ENCODE data around the gene CFAP20. TPM values are rescaled to one million over a fixed set of nuclear protein-coding genes. Genes with fewer than 3 reads are reported as not detected.
"Not testable (repeated sequence)": the region's sequence is repeated elsewhere in the genome, so short reads cannot be mapped to it uniquely, and the experiment has no call there.

CFAP20 gene
- total and polyA plus RNA-seq, 2 experiments from 2014 or later = 61.1 to 81.7 TPM

- no peak for TF ChIP-seq CTCF (conservative IDR thresholded peaks at IDR 0.05; ENCODE audit: low read depth in 2 of 2)
Observed at GRCh38 chr16:58076514-58076913, 52.7 kb downstream of the CFAP20 start (continued).

GRCh38 chr16:58074657-58075056 lies 54.5 kb downstream of the CFAP20 start:
- peaks cover 6% of the 10 kb centered on the region; the same call in 1 of the 3 replicates for H3K36me3 Mint-ChIP-seq (ENCODE audit: low read depth)

GRCh38 chr16:58073086-58073485 lies 56.1 kb downstream of the CFAP20 start:
- not testable (repeated sequence) for H3K27ac Mint-ChIP-seq; H3K36me3 Mint-ChIP-seq (ENCODE audit: low read depth); H3K27me3 Mint-ChIP-seq (ENCODE audit: insufficient read depth, low read depth, poor library complexity); H3K79me2 ChIP-seq (replicated peaks; ENCODE audit: insufficient read depth); ATAC-seq; H3K4me1 Mint-ChIP-seq; H3K9me2 ChIP-seq (ENCODE audit: insufficient read depth); H3K4me3 Mint-ChIP-seq; H3K27ac ChIP-seq (ENCODE audit: low read depth); H3K4me2 ChIP-seq; H3K36me3 ChIP-seq (ENCODE audit: insufficient read depth); H3K4me3 ChIP-seq; H2AFZ ChIP-seq; H4K20me1 ChIP-seq (replicated peaks; ENCODE audit: insufficient read depth); H3K27me3 ChIP-seq (ENCODE audit: insufficient read depth); DNase-seq (ENCODE audit: low spot score); H3F3A ChIP-seq (replicated peaks; ENCODE audit: low read depth); H3K4me1 ChIP-seq (ENCODE audit: insufficient read depth)
- peaks cover 24% of the 10 kb centered on the region for H3K9me3 Mint-ChIP-seq

More at GRCh38 chr16:58074657-58075056, 54.5 kb downstream of the CFAP20 start:
- no peak overlapping the region for H3K27ac ChIP-seq (ENCODE audit: low read depth)
- Mint-ChIP-seq H3K4me3 (no peak overlapping the region), H3K27ac (no peak overlapping the region), H3K4me1 (no peaks in the 10 kb centered on the region), H3K9me3 (peaks cover 24% of the 10 kb centered on the region), H3K27me3 (ENCODE audit: insufficient read depth, low read depth, poor library complexity) (peaks cover 8% of the 10 kb centered on the region)
- H3K4me1 ChIP-seq (ENCODE audit: insufficient read depth) = no peaks in the 10 kb centered on the region
- H3F3A ChIP-seq (replicated peaks; ENCODE audit: low read depth) = no peaks in the 10 kb centered on the region
- no peak for DNase-seq (ENCODE audit: low spot score)
- H3K27me3 ChIP-seq (ENCODE audit: insufficient read depth) = no peaks in the 10 kb centered on the region
- H3K79me2 ChIP-seq (replicated peaks; ENCODE audit: insufficient read depth) = no peaks in the 10 kb centered on the region
- no peak overlapping the region for H3K4me2 ChIP-seq
- no peak for TF ChIP-seq ZNF114 (CRISPR knock-in tag; IDR thresholded peaks at IDR 0.05)
- no peak for TF ChIP-seq JUNB (IDR thresholded peaks at IDR 0.05; ENCODE audit: unreplicated experiment)
- TF ChIP-seq CREB1 (CRISPR knock-in tag; IDR thresholded peaks at IDR 0.05; ENCODE audit: low read depth) = no peak
- no peak for TF ChIP-seq REST (IDR thresholded peaks at IDR 0.05; ENCODE audit: unreplicated experiment)
- TF ChIP-seq ETS1 (IDR thresholded peaks at IDR 0.05) = no peak
- TF ChIP-seq EZH2 (IDR thresholded peaks at IDR 0.05; ENCODE audit: low read depth, unreplicated experiment) = no peak
- TF ChIP-seq ZNF331 (CRISPR knock-in tag; IDR thresholded peaks at IDR 0.05; ENCODE audit: low read depth) = no peak
- TF ChIP-seq NANOG (IDR thresholded peaks at IDR 0.05; ENCODE audit: borderline replicate concordance) = no peak
- no peak for TF ChIP-seq STAT1 (IDR thresholded peaks at IDR 0.05; ENCODE audit: unreplicated experiment)
- no peaks in the 10 kb centered on the region for H3K9me2 ChIP-seq (ENCODE audit: insufficient read depth)
- H2AFZ ChIP-seq = no peak overlapping the region
- no peak for ATAC-seq
- no peak overlapping the region for H3K4me3 ChIP-seq
- no peaks in the 10 kb centered on the region for H3K36me3 ChIP-seq (ENCODE audit: insufficient read depth)
- H4K20me1 ChIP-seq (replicated peaks; ENCODE audit: insufficient read depth) = no peaks in the 10 kb centered on the region

GRCh38 chr16:58072134-58072533 lies 57.0 kb downstream of the CFAP20 start:
- not testable (repeated sequence) for H3F3A ChIP-seq (replicated peaks; ENCODE audit: low read depth); H4K20me1 ChIP-seq (replicated peaks; ENCODE audit: insufficient read depth); H3K27me3 ChIP-seq (ENCODE audit: insufficient read depth); H3K9me2 ChIP-seq (ENCODE audit: insufficient read depth); H3K27ac ChIP-seq (ENCODE audit: low read depth); H3K4me1 ChIP-seq (ENCODE audit: insufficient read depth); H3K36me3 Mint-ChIP-seq (ENCODE audit: low read depth); ATAC-seq; H3K4me3 ChIP-seq; H3K4me2 ChIP-seq; H3K4me3 Mint-ChIP-seq; H3K79me2 ChIP-seq (replicated peaks; ENCODE audit: insufficient read depth); H3K36me3 ChIP-seq (ENCODE audit: insufficient read depth); H3K27ac Mint-ChIP-seq; DNase-seq (ENCODE audit: low spot score); H3K4me1 Mint-ChIP-seq; H2AFZ ChIP-seq; H3K27me3 Mint-ChIP-seq (ENCODE audit: insufficient read depth, low read depth, poor library complexity)
- peaks cover 20% of the 10 kb centered on the region for H3K9me3 Mint-ChIP-seq

All from GM23338 (cell line).